T-helper 2 cell (primary cell): ENCODE results near the gene SRPRB.

Experiments
- DNase-seq, 5 experiments: peaks; one replicate each; pipeline versions ENCODE4 v3.0.0 to v3.0.0-alpha.2; 2012 to 2022

SRPRB gene

DNA sequence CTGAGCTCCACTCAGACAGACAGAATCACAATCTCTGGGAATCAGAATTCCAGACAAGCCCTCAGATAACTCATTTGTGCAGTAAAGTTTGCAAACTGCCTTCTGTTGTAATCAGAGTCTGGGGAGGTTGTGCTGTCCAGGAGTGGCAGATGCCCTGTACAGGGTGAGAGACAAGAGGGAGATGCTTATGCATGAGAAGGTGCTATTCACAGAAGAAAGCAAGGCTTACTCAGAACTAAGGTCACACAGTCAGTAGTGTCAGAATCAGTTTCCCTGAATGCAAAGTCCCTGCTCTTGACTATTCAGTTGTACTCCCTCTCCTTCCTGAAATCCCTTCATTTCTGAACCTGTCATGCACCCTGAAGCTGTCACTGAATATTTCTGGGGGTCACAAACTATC is 43.7 kb downstream of the SRPRB start:
- DNase-seq: no peak

- no peak for DNase-seq
These were observed 44.4 kb downstream of the SRPRB start for GRCh38 chr3:133850034-133850433.

- DNase-seq: peak in 1 of 5 experiments; percentile 79
These were observed 45.8 kb downstream of the SRPRB start for GRCh38 chr3:133851266-133851906.

GRCh38 chr3:133851931-133852330 is 46.3 kb downstream of the SRPRB start:
- DNase-seq: no peak

DNA sequence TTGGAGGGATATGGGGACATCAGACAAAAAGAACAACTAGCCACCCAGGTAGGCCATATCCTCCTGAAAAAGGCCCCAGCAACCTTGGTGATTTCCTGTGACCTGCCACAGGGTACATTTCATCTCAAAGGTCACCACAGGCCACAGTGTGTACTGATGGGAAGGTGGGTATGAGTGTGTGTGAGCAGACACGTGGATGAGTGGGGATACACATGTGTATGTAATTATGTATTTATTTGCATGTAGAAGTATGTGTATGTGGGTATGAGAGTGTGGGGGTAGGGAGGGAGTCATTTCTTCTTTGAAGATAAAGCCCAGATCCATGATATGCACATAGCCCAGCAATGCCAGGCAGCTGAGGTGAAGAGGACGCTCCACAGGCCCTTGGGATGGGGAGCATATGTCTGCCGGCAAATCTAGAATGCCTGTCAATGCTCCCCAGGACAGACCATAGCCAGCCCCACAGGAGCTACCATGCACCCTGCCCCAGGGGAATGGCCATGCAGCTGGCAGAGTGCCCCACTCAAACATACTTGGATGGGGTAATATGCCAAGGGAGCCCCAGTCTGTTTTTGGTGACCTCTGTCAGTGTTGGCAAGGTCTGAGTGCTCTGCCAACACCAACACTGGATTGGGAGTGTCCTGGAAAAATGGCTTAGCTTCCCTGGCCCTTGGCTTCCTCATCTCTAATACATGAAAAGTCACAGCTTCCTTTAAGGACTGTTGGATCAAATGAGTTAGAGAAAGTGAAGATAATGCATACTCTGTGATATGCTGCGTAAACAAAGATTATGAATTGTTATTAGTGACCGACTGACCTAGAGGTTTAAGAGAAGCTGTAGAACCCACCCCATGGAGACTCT is 47.7 kb downstream of the SRPRB start:
- DNase-seq: peak in 1 of 5 experiments; percentile 13

- DNase-seq: no peak
These were observed 48.3 kb downstream of the SRPRB start for GRCh38 chr3:133853925-133854227.

DNA sequence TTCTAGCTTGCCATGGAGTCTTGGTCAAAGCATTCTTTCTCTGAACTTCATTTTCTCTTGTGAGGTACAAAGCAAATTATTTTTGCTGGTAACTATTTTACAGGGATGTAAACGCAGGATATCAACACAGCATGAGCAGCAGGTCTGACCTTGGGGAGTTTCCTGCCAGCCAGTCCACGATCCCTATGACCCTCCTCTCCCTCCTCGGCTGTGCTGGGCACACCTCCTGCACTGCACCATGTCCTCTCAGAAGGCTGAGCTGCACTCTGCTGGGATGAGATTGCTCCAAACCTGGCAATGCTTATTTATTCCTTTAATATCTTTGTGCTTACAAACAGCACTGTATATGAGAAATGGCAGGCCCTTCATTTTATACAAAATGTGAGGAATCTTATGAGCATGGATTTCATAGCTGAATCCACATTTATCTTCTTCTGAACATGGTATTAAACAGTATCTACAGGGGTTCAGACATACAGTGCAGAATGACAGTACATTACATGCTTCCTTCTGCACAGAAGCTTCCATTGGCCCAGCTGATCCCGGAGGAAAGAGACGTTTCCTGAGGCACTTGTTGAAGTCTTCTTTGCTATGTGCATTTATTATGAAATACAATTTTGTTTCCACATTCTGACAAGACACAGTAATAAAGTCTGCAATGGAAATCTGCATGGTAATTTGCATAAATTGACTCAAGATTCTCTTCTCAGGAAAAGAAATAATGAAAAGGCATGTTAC is 48.8 kb downstream of the SRPRB start:
- no peak for DNase-seq

GRCh38 chr3:133855002-133855370 is 49.4 kb downstream of the SRPRB start:
- DNase-seq: no peak

- no peak for DNase-seq
These were observed 50.2 kb downstream of the SRPRB start for GRCh38 chr3:133855772-133856171.

- no peak for DNase-seq
These were observed 50.7 kb downstream of the SRPRB start for GRCh38 chr3:133856316-133856715.

GRCh38 chr3:133857767-133858166 is 52.2 kb downstream of the SRPRB start:
- DNase-seq: peak in 1 of 5 experiments; percentile 21

DNA sequence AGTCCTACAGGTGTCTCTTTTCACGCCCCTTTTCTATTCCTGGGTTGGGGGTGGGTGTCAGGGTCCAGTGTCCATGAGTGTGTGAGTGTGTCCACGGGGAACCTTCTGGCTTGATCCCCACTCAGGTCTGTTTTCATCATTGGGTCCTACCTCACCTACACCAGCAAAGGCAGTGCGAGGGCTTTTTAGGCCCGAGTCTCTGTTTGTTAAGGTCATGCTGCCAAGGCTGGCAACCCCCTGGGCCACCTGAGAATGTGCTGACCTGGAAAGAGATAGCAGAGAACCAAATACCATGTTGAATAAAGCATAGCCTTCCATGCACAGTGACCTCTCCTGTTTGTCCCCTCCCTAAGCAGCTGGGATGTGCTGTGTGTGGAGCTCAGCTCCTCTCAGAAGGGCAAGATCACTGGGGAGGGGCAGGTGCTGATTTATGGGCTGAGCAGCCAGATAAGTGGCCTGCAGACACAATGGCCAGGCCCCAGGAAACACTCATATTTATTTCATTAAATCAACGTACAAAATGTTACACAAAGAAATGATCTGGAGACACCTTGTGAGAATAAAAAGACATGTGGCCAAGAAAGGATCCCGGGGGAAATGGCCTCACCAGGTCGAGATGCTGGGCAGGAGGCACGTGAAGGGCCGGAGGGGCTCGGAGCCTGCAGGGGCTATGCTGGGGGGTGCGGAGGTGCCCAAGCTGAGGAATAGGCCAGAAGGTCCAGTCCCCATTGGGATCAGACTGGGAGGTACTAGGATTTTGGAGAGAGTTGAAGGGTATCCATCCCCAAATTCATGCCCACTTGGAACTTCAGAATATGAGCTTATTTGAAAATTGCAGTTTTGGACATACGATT is 54.0 kb downstream of the SRPRB start:
- no peak for DNase-seq

- DNase-seq: no peak
These were observed 54.9 kb downstream of the SRPRB start for GRCh38 chr3:133860519-133860918.

DNA sequence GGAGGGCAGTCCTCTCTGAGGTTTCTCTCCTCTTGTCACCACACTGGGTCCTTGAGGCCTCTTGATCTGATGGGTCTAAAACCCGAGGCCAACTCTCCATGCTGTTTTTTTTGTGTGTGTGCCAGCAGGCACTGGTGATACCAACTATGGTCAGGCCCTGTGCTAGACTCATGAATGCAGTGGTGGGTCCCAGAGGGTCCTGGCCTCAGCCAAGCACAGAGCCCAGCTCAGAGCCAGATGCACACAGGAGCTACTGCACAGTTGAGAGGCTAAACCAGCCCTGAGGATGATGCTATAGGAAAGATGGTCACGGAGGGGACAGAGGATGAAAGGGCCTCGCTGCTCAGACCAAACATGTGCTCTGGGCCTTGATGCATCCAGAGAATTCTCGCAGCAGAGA is 56.5 kb downstream of the SRPRB start:
- no peak for DNase-seq

DNA sequence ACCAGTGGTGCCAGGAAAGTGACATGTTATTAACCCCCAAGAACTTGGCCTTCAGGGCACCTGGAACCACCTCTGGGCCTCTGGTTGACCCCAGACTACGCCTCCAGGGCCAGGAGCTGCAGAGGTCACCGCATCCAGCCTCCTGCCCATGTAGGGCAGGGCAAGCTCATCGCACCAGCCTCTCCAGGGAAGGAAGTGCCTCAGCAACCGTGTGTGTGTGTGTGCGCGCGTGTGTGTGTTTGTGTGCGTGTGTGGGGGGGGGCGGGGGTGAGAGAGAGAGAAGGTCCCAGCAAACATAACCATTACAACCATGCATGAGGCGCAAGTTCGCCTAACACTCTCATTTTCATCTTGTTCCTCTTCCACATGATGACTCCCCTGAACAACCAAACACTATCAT is 58.3 kb downstream of the SRPRB start:
- peak in 1 of 5 experiments; percentile 23 for DNase-seq

GRCh38 chr3:133864616-133865015 is 59.0 kb downstream of the SRPRB start:
- no peak for DNase-seq

GRCh38 chr3:133865136-133865855 is 59.7 kb downstream of the SRPRB start:
- DNase-seq: no peak

GRCh38 chr3:133866141-133866540 is 60.5 kb downstream of the SRPRB start:
- no peak for DNase-seq

DNA sequence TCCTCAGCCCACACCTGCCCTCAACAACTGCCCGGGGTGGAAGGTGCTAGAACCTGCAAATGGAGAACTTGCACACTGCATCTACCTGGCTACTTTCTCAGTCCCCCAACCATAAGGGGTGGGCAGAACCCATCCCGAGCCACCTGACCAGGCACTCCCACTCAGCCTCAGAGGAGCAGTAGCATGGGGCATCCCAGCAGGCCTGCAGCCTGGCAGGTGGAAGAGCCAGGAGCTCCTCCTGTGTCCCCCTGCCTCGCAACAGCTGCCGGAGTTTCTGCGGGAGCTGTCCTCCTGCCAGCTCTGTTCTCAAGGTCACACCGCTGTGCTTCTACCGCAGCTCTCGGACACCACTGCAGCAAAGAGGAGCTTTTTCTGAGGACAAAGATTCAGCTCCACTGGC is 62.6 kb downstream of the SRPRB start:
- DNase-seq: no peak

DNA sequence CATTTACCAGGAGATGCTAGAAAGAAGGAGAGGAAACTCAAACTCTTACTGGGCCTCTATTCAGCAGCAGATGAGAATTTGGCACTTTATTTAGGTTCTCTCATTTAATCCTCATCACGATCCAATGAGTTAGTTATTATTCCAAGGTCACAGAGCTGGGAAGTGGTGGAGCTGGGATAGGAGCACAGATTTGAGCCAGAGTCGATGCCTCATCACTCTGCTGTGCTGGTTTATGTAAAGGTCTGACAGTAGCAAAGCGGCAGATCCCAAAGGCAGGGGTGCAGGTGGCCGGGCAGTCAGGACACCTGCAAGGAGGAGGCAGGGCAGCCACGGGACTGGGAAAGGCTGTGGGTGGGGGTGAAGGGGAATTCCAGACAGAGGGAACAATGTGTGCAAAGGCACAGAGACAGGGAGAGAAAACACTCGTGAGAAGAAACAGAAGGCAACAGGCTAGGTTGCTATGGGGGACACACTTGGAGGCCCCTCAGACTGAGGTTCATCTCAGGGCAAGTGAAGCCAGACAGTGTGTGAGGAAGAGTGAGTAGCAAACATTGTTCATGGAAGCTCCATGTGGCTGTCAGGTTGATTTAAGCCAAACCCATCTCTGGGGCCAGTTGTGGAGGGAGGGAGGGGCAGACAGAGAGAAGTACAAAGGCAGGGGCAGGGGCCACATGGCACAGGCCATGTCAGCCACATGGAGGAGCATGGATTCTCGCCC is 63.3 kb downstream of the SRPRB start:
- no peak for DNase-seq

DNA sequence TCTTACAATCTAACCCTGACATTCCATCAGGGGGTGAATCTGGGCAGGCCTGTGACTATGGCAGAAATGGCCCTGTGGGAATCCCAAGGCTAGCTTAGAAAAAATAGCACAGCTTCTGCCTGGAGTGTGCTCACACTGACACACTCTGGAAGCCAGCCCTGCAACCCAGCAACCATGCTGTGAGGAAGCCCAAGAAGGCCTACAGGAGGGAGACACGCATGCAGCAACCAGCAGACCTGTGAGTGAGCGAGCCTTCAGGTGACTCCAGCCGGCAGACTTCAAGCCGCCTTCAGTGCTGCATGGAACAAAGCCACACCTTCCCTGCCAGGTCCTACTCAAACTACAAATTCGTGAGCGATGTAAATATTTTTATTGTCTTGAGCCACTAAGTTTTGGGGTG is 64.0 kb downstream of the SRPRB start:
- no peak for DNase-seq
